HCT116 (cell line): ENCODE measurements around the gene FBP1. TPM values are rescaled to one million over a fixed set of nuclear protein-coding genes. Genes with fewer than 3 reads are reported as not detected.
A peak's percentile ranks its signal among the peaks of the same experiment; 100 is the strongest.

ENCODE experiments used
- ATAC-seq: fragments of 200-7000 bp; cut with Tn5 transposase; 2 replicates; pipeline ENCODE4 v1.9.1; 2020; ENCODE audit warnings: mild to moderate bottlenecking, moderate library complexity
- BruUV-seq: library from RNA; stranded (reverse); fragments of 400-500 nt; replicated peaks from 2 replicates; lab custom pipeline; 2021; lab: Mats Ljungman, UMichigan
- CTCF ChIA-PET: fragments of 300-600 bp; sonication (Branson Sonifier 250); formaldehyde crosslinking; loops from one replicate; lab custom pipeline; 2021; ENCODE audit warnings: antibody characterized with exemption; lab: Charles Lee
- POLR2A ChIA-PET: fragments of 300-600, 350-600 bp; sonication (Branson Sonifier 250); formaldehyde crosslinking; loops from one replicate; lab custom pipeline; 2021; ENCODE audit warnings: antibody characterized with exemption; lab: Charles Lee
- RAD21 ChIA-PET, 2 experiments: fragments of 300-600 bp; sonication (Branson Sonifier 250); formaldehyde crosslinking; loops; one replicate each; lab custom pipeline; 2023; ENCODE audit warnings: low total read pairs in 2 of 2; ENCODE audit not compliant: uncharacterized antibody in 2 of 2, unreplicated experiment in 2 of 2, low non-redundant PET in 1 of 2; lab: Charles Lee
- DNase-seq: peaks from one replicate; pipeline ENCODE4 v3.0.0-alpha.2; 2010; ENCODE audit warnings: low read depth, low spot score
- H2AFZ ChIP-seq: fragments of 200-600 bp; shearing (Covaris generic), sonication (generic); 2 replicates; pipeline ENCODE4 v1.6.1; 2017; ENCODE audit warnings: low read depth, mixed run types, mixed read lengths, antibody characterized with exemption, low read length; ENCODE audit not compliant: poor library complexity, severe bottlenecking
- H3K27ac ChIP-seq: 2 replicates; pipeline ENCODE4 v1.5.1; 2012; ENCODE audit warnings: low read depth, low read length
- H3K27me3 ChIP-seq: fragments of 200-600 bp; sonication (generic); 2 replicates; pipeline ENCODE4 v1.6.1; 2016; ENCODE audit warnings: mixed run types, low read length, mixed read lengths; ENCODE audit not compliant: insufficient read depth
- H3K36me3 ChIP-seq, 2 experiments: fragments of 200-500 bp in 1 of 2; fragments of 200-600 bp in 1 of 2; sonication (Bioruptor generic) in 1 of 2; sonication (generic) in 1 of 2; 2 replicates each; pipeline versions ENCODE4 v1.5.1 to v1.6.1; 2014 to 2016; ENCODE audit warnings: low read length in 2 of 2, inconsistent platforms in 1 of 2, mixed read lengths in 1 of 2, mixed run types in 1 of 2; ENCODE audit not compliant: insufficient read depth in 2 of 2, control insufficient read depth in 1 of 2
- H3K4me1 ChIP-seq, 2 experiments: fragments of 200-600 bp in 1 of 2; sonication (generic) in 1 of 2; 2 replicates each; pipeline versions ENCODE4 v1.5.1 to v1.6.1; 2012 to 2017; ENCODE audit warnings: low read length in 2 of 2, inconsistent platforms in 1 of 2, mild to moderate bottlenecking in 1 of 2, mixed read lengths in 1 of 2, mixed run types in 1 of 2, moderate library complexity in 1 of 2; ENCODE audit not compliant: insufficient read depth in 2 of 2, control insufficient read depth in 1 of 2
- H3K4me2 ChIP-seq: fragments of 200-600 bp; sonication (generic); 2 replicates; pipeline ENCODE4 v1.6.1; 2017; ENCODE audit warnings: mixed run types, low read length, mixed read lengths
- H3K4me3 ChIP-seq, 2 experiments: fragments of 200-600 bp in 1 of 2; sonication (generic) in 1 of 2; replicated peaks in 1 of 2; 2 replicates each; pipeline ENCODE4 v1.5.1; 2011 to 2016; ENCODE audit warnings: low read length in 2 of 2, control low read depth in 1 of 2, low read depth in 1 of 2, mild to moderate bottlenecking in 1 of 2, mixed read lengths in 1 of 2, mixed run types in 1 of 2
- H3K79me2 ChIP-seq: fragments of 200-600 bp; sonication (generic); 2 replicates; pipeline ENCODE4 v1.6.1; 2017; ENCODE audit warnings: mild to moderate bottlenecking, mixed run types, low read length, moderate library complexity, mixed read lengths; ENCODE audit not compliant: insufficient read depth
- H3K9ac ChIP-seq: fragments of 200-600 bp; sonication (generic); 2 replicates; pipeline ENCODE4 v1.6.1; 2016; ENCODE audit warnings: low read length, mixed read lengths
- H3K9me2 ChIP-seq: fragments of 200-600 bp; sonication (generic), shearing (Covaris generic); 2 replicates; pipeline ENCODE4 v1.6.1; 2017; ENCODE audit warnings: mixed run types, mild to moderate bottlenecking, moderate library complexity; ENCODE audit not compliant: insufficient read depth
- H3K9me3 ChIP-seq, 2 experiments: fragments of 200-500 bp in 1 of 2; fragments of 200-600 bp in 1 of 2; sonication (Bioruptor generic) in 1 of 2; sonication (generic) in 1 of 2; 2 replicates each; pipeline ENCODE4 v1.6.1; 2014 to 2017; ENCODE audit warnings: low read length in 2 of 2, mixed read lengths in 2 of 2, inconsistent platforms in 1 of 2, low read depth in 1 of 2, mild to moderate bottlenecking in 1 of 2, mixed run types in 1 of 2, moderate library complexity in 1 of 2; ENCODE audit not compliant: control insufficient read depth in 1 of 2, insufficient read depth in 1 of 2
- H4K20me1 ChIP-seq: fragments of 200-600 bp; sonication (generic), shearing (Covaris generic); 2 replicates; pipeline ENCODE4 v1.6.1; 2017; ENCODE audit warnings: mixed run types, mild to moderate bottlenecking, moderate library complexity; ENCODE audit not compliant: insufficient read depth
- ATF3 ChIP-seq: IDR thresholded peaks from 2 replicates; pipeline ENCODE4 v1.6.1; 2012
- CBX3 ChIP-seq: IDR thresholded peaks from 2 replicates; pipeline ENCODE4 v1.6.1; 2012; ENCODE audit warnings: low read depth
- CEBPB ChIP-seq: IDR thresholded peaks from 2 replicates; pipeline ENCODE4 v1.6.1; 2012; ENCODE audit warnings: low read depth
- ELF1 ChIP-seq: IDR thresholded peaks from 2 replicates; pipeline ENCODE4 v1.6.1; 2012; ENCODE audit warnings: low read depth, borderline replicate concordance
- EZH2 ChIP-seq: fragments of 200-600 bp; sonication (generic); IDR thresholded peaks from 2 replicates; pipeline ENCODE4 v1.6.1; 2017; ENCODE audit warnings: antibody characterized with exemption, mixed run types
- EZH2phosphoT487 ChIP-seq: fragments of 200-600 bp; IDR thresholded peaks from 2 replicates; pipeline ENCODE4 v1.6.1; 2018; ENCODE audit warnings: antibody characterized with exemption, borderline replicate concordance
- FOSL1 ChIP-seq: IDR thresholded peaks from 2 replicates; pipeline ENCODE4 v1.6.1; 2012; ENCODE audit warnings: low read depth
- POLR2AphosphoS5 ChIP-seq: IDR thresholded peaks from 2 replicates; pipeline ENCODE4 v1.6.1; 2011; ENCODE audit warnings: mild to moderate bottlenecking, low read depth, low read length, moderate library complexity
- RAD21 ChIP-seq: IDR thresholded peaks from 2 replicates; pipeline ENCODE4 v1.6.1; 2012; ENCODE audit warnings: low read depth, mild to moderate bottlenecking
- SIN3A ChIP-seq: IDR thresholded peaks from 2 replicates; pipeline ENCODE4 v1.6.1; 2012; ENCODE audit warnings: low read depth
- TCF7L2 ChIP-seq: IDR thresholded peaks from 2 replicates; pipeline ENCODE4 v1.7.0; 2011; ENCODE audit warnings: borderline replicate concordance, inconsistent platforms; ENCODE audit not compliant: insufficient read depth, insufficient read length; ENCODE audit errors: extremely low read depth
- ZNF274 ChIP-seq: fragments of 200-500 bp; sonication (Bioruptor generic); IDR thresholded peaks from 2 replicates; pipeline ENCODE4 v1.6.1; 2014; ENCODE audit warnings: mild to moderate bottlenecking, low read depth, low read length, inconsistent platforms
- intact Hi-C: fragments of 100-400 bp; cut with micrococcal nuclease; formaldehyde crosslinking; loops from 2 replicates; pipeline ENCODE4 v1.10.0; 2022
- total RNA-seq: library from RNA; stranded (reverse); gene quantifications from one replicate; pipeline ENCODE4 v1.2.1, GENCODE V29; 2021; ENCODE audit not compliant: unreplicated experiment
- TF ChIP-seq, protein P1 (sequence below): IDR thresholded peaks from 2 replicates; pipeline ENCODE4 v1.6.1; 2012; ENCODE audit warnings: low read depth
- TF ChIP-seq, protein P2 (sequence below), 3 experiments: fragments of 200-600 bp in 1 of 3; sonication (generic) in 1 of 3; IDR thresholded peaks in 2 of 3; conservative IDR thresholded peaks in 1 of 3; 2 replicates each; pipeline ENCODE4 v1.5.1; 2012 to 2017; ENCODE audit warnings: low read depth in 2 of 3, low read length in 2 of 3, antibody characterized with exemption in 1 of 3, borderline replicate concordance in 1 of 3, control low read depth in 1 of 3, mild to moderate bottlenecking in 1 of 3, mixed read lengths in 1 of 3, mixed run types in 1 of 3, moderate library complexity in 1 of 3; ENCODE audit not compliant: insufficient read depth in 1 of 3
- TF ChIP-seq, protein P3 (sequence below): IDR thresholded peaks from 2 replicates; pipeline ENCODE4 v1.6.1; 2011; ENCODE audit warnings: mild to moderate bottlenecking, low read length, moderate library complexity; ENCODE audit not compliant: insufficient replicate concordance; ENCODE audit errors: extremely low read depth
- TF ChIP-seq, protein P4 (sequence below): IDR thresholded peaks from 2 replicates; pipeline ENCODE4 v1.6.1; 2012

The FBP1 gene
- total RNA-seq, 1 experiment from 2014 or later = 0.42 TPM

- Histone ChIP-seq H3K27ac (peak within 1 kb of the TSS; percentile 79), H3K9me3 (no peaks in the 10 kb centered on the region), H3K4me1 (peaks cover 6 to 21% of the 10 kb centered on the region in 2 experiments; a peak in 2 of 4 replicates), H2AFZ (peak within 1 kb of the TSS; percentile 83), H3K79me2 (0 out of 2 replicates have a peak, but pooled peaks cover 3% of the 10 kb centered on the region), H3K9ac (peak within 1 kb of the TSS; percentile 75), H3K9me2 (no peaks in the 10 kb centered on the region), H3K36me3 (0 out of 4 replicates have a peak, but pooled peaks cover 0 to 5% of the 10 kb centered on the region in 2 experiments), H3K4me2 (peak within 1 kb of the TSS; percentile 84), H3K27me3 (no peaks in the 10 kb centered on the region), H3K4me3 (peak within 1 kb of the TSS; percentile 69 to 80), H4K20me1 (no peaks in the 10 kb centered on the region)
- no TSS peak for BruUV-seq
- DNase-seq (peak; percentile 74), ATAC-seq (peak; percentile 95)
- RAD21 ChIA-PET = interaction anchor here (0.7 kb wide), 3 partner anchors 49 to 613 kb away, joined by 3 to 4 read pairs (median 4); no protein-coding TSS in a partner anchor
- intact Hi-C loops = loop anchor here (10.0 kb wide), 2 partner anchors 580 to 1660 kb away; no protein-coding TSS in a partner anchor
- POLR2A ChIA-PET = interaction anchor here (0.8 to 1.7 kb wide), 8 partner anchors 15 to 124 kb away, joined by 3 to 6 read pairs (median 4); no protein-coding TSS in a partner anchor
- CTCF ChIA-PET = interaction anchor here (0.6 to 1.6 kb wide), 10 partner anchors 18 to 1623 kb away, joined by 3 to 11 read pairs (median 4); no protein-coding TSS in a partner anchor
- TF ChIP-seq ATF3 = no peak
- no peak for TF ChIP-seq ZNF274
- TF ChIP-seq, protein P1, sequence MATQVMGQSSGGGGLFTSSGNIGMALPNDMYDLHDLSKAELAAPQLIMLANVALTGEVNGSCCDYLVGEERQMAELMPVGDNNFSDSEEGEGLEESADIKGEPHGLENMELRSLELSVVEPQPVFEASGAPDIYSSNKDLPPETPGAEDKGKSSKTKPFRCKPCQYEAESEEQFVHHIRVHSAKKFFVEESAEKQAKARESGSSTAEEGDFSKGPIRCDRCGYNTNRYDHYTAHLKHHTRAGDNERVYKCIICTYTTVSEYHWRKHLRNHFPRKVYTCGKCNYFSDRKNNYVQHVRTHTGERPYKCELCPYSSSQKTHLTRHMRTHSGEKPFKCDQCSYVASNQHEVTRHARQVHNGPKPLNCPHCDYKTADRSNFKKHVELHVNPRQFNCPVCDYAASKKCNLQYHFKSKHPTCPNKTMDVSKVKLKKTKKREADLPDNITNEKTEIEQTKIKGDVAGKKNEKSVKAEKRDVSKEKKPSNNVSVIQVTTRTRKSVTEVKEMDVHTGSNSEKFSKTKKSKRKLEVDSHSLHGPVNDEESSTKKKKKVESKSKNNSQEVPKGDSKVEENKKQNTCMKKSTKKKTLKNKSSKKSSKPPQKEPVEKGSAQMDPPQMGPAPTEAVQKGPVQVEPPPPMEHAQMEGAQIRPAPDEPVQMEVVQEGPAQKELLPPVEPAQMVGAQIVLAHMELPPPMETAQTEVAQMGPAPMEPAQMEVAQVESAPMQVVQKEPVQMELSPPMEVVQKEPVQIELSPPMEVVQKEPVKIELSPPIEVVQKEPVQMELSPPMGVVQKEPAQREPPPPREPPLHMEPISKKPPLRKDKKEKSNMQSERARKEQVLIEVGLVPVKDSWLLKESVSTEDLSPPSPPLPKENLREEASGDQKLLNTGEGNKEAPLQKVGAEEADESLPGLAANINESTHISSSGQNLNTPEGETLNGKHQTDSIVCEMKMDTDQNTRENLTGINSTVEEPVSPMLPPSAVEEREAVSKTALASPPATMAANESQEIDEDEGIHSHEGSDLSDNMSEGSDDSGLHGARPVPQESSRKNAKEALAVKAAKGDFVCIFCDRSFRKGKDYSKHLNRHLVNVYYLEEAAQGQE = no peak
- TF ChIP-seq, protein P2, sequence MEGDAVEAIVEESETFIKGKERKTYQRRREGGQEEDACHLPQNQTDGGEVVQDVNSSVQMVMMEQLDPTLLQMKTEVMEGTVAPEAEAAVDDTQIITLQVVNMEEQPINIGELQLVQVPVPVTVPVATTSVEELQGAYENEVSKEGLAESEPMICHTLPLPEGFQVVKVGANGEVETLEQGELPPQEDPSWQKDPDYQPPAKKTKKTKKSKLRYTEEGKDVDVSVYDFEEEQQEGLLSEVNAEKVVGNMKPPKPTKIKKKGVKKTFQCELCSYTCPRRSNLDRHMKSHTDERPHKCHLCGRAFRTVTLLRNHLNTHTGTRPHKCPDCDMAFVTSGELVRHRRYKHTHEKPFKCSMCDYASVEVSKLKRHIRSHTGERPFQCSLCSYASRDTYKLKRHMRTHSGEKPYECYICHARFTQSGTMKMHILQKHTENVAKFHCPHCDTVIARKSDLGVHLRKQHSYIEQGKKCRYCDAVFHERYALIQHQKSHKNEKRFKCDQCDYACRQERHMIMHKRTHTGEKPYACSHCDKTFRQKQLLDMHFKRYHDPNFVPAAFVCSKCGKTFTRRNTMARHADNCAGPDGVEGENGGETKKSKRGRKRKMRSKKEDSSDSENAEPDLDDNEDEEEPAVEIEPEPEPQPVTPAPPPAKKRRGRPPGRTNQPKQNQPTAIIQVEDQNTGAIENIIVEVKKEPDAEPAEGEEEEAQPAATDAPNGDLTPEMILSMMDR (IDR thresholded peaks at IDR 0.05 in 2 of 3, conservative IDR thresholded peaks at IDR 0.05 in 1 of 3; ENCODE audit: borderline replicate concordance in 1 of 3, insufficient read depth in 1 of 3, low read depth in 2 of 3, low read length in 2 of 3) = peak; percentile 65 to 84 (median 77)
- no peak for TF ChIP-seq CBX3
- peak; percentile 85 for TF ChIP-seq POLR2AphosphoS5
- no peak for TF ChIP-seq FOSL1
- TF ChIP-seq EZH2 = no peak
- no peak for TF ChIP-seq EZH2phosphoT487
- peak; percentile 77 for TF ChIP-seq RAD21
- TF ChIP-seq ELF1 = no peak
- TF ChIP-seq, protein P3, sequence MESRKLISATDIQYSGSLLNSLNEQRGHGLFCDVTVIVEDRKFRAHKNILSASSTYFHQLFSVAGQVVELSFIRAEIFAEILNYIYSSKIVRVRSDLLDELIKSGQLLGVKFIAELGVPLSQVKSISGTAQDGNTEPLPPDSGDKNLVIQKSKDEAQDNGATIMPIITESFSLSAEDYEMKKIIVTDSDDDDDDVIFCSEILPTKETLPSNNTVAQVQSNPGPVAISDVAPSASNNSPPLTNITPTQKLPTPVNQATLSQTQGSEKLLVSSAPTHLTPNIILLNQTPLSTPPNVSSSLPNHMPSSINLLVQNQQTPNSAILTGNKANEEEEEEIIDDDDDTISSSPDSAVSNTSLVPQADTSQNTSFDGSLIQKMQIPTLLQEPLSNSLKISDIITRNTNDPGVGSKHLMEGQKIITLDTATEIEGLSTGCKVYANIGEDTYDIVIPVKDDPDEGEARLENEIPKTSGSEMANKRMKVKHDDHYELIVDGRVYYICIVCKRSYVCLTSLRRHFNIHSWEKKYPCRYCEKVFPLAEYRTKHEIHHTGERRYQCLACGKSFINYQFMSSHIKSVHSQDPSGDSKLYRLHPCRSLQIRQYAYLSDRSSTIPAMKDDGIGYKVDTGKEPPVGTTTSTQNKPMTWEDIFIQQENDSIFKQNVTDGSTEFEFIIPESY = no peak
- no peak for TF ChIP-seq CEBPB
- no peak for TF ChIP-seq SIN3A
- no peak for TF ChIP-seq TCF7L2
- TF ChIP-seq, protein P4, sequence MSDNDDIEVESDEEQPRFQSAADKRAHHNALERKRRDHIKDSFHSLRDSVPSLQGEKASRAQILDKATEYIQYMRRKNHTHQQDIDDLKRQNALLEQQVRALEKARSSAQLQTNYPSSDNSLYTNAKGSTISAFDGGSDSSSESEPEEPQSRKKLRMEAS = 0 out of 2 replicates have a peak, but pooled peaks have one; percentile 21
Measured at GRCh38 chr9:94554439-94555331, 84.6 kb downstream of the FBP1 start, which contains the start of gene PCAT7. PCAT7 (plus strand) TSS chr9:94555083.
